ENCODE data around the gene SBF1. TPM values are rescaled to one million over a fixed set of nuclear protein-coding genes. Genes with fewer than 3 reads are reported as not detected.

Gene SBF1
- total RNA-seq, 4 donors from 2014 or later: 80.0 to 227 (median 128) TPM

DNA sequence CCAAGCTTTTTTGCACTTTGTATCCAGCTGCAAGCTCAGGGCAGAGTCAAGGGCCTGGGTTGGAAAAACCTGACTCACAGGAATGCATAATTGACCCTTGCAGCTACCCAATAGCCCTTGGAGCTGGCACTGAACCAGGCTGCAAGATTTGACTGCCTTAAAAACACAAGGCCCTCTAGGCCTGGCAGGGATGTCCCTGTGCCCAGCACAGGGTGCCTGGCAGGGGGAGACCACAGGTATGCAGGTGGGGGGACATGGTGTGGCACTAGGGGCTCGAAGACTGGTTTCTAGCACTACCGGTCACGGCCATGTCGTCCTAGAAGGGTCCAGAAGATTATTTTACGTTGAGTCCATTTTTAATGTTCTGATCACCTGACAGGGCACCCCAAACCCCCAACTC is 30.2 kb downstream of the SBF1 start:
- peaks cover 32 to 34% of the 10 kb centered on the region in 2 donors for H3K4me1 ChIP-seq
- WGBS, 2 donors: 40 to 42% methylated on average over 4 to 5 of the region's 5 CpGs
- intact Hi-C loops (cut with DNase I): no loop called here
- no peak overlapping the region for H3K4me3 ChIP-seq (replicated peaks in 1 of 3)
- peak overlapping the region; percentile 62 to 86 (median 77) for H3K27ac ChIP-seq
- no peaks in the 10 kb centered on the region for H3K9me3 ChIP-seq
- peak; percentile 98 to 99 for DNase-seq
- no peaks in the 10 kb centered on the region for H3K27me3 ChIP-seq
- no peak for TF ChIP-seq POLR2A (IDR thresholded peaks at IDR 0.05)
- TF ChIP-seq, protein P1, sequence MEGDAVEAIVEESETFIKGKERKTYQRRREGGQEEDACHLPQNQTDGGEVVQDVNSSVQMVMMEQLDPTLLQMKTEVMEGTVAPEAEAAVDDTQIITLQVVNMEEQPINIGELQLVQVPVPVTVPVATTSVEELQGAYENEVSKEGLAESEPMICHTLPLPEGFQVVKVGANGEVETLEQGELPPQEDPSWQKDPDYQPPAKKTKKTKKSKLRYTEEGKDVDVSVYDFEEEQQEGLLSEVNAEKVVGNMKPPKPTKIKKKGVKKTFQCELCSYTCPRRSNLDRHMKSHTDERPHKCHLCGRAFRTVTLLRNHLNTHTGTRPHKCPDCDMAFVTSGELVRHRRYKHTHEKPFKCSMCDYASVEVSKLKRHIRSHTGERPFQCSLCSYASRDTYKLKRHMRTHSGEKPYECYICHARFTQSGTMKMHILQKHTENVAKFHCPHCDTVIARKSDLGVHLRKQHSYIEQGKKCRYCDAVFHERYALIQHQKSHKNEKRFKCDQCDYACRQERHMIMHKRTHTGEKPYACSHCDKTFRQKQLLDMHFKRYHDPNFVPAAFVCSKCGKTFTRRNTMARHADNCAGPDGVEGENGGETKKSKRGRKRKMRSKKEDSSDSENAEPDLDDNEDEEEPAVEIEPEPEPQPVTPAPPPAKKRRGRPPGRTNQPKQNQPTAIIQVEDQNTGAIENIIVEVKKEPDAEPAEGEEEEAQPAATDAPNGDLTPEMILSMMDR (IDR thresholded peaks at IDR 0.05): no peak
- H3K36me3 ChIP-seq: peaks cover 36 to 41% of the 10 kb centered on the region in 2 donors

DNA sequence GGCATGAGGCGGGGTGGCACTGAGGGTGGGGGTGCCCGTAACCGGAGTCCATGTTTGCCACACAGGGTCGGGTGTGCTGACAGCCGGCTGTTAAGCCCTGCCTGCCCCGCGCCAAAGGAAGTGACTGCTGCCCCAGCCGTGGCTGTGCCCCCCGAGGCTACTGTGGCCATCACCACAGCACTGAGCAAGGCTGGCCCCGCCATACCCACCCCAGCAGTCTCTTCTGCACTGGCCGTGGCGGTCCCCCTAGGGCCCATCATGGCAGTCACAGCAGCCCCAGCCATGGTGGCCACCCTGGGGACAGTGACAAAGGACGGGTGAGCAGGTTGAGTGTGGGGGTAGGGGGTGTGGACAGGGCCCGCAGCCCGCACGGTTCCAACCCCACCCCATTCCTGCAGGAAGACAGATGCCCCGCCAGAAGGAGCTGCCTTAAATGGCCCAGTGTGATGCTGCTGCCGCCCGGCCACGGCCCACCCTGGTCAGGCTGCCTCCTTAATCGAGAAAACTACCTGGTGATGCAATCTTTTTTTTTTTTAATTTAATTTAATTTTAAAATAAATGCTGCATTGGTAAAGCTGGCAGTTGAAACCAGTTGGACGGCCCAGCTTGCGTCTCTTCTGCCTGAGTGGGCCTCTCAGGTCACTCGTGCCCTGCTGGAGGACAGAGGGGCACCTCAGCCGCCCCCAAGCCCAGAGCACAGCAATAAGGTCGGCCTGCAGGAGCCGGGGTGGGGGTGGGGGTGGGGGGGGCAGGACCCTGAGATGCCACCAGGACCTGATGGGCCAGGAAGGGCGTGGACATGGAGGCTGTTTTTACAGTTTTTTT is 30.8 kb downstream of the SBF1 start:
- peak; percentile 78 for DNase-seq
- Histone ChIP-seq H3K27me3 (no peaks in the 10 kb centered on the region), H3K36me3 (peaks cover 41% of the 10 kb centered on the region in 2 donors), H3K4me3 (replicated peaks in 1 of 3) (no peak overlapping the region), H3K27ac (peak overlapping the region; percentile 51 to 86 (median 77)), H3K9me3 (no peaks in the 10 kb centered on the region), H3K4me1 (peaks cover 32 to 34% of the 10 kb centered on the region in 2 donors)
- 30 to 47% methylated on average over 14 to 25 of the region's 28 CpGs for WGBS, 2 donors
- intact Hi-C loops (cut with DNase I): no loop called here
- TF ChIP-seq POLR2A (IDR thresholded peaks at IDR 0.05): no peak
- TF ChIP-seq, protein P1 (IDR thresholded peaks at IDR 0.05): no peak

DNA sequence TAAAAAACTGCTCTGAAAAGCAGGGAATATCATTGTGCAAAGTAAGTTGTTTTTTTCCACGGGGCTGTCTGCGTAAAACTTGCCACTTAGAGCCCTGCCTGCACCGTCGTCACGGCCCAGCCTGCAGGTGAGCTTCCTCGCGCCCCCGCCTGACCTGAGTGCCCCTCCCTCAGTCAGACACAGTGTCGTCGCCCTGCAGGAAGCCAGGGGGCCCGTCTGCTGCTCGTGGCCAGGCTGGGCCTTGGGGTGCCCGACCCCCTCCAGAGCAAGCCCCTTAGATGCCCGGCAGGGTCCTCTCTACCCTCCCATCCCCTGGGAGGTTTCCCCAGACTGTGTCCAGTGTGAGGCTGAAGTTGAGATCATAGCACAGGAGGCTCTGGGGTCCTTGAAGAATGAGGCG is 31.6 kb downstream of the SBF1 start:
- Histone ChIP-seq H3K27ac (peak overlapping the region; percentile 51 to 86 (median 77)), H3K27me3 (no peaks in the 10 kb centered on the region), H3K9me3 (no peaks in the 10 kb centered on the region), H3K36me3 (peaks cover 38 to 42% of the 10 kb centered on the region in 2 donors), H3K4me3 (replicated peaks in 1 of 3) (no peak overlapping the region), H3K4me1 (peaks cover 32 to 34% of the 10 kb centered on the region in 2 donors)
- WGBS, 2 donors: 59 to 73% methylated on average over 13 to 14 of the region's 15 CpGs
- intact Hi-C loops (cut with DNase I): no loop called here
- DNase-seq: peak; percentile 34 to 45
- TF ChIP-seq, protein P1 (IDR thresholded peaks at IDR 0.05): no peak
- no peak for TF ChIP-seq POLR2A (IDR thresholded peaks at IDR 0.05)

DNA sequence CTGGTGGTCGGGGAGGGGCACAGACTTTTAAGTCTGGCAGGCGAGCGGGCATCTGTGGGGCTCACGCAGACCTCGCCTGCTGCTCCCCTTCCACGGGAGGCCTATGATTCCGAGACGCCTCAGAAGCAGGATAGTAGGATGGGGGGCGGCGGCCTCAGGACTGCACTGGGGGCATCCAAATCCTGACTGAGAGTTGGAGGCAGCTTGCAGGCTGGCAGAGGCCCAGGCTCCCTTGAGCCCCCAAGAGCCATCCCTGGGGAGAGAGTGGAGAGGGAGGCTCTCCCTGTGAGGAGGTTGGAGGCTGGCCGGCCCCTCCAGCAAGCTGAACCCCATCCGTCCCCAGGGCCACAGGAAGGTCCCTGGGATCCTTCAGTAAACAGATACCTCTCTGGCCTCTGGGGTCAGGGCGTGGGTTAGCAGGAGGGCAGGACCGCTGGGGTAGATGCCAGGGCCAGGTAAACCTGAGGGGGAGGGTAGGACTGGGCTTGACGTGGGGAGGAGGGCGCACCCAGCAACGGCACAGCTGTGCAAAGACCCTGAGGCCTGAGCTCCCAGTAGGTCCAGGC is 33.3 kb downstream of the SBF1 start:
- Histone ChIP-seq H3K36me3 (peaks cover 30 to 35% of the 10 kb centered on the region in 2 donors), H3K27ac (no peak overlapping the region)
- TF ChIP-seq POLR2A (IDR thresholded peaks at IDR 0.05): no peak
- TF ChIP-seq, protein P1 (IDR thresholded peaks at IDR 0.05): no peak

More for the DNA sequence above, 33.3 kb downstream of the SBF1 start:
- Histone ChIP-seq H3K4me3 (replicated peaks in 1 of 3) (no peak overlapping the region), H3K9me3 (no peaks in the 10 kb centered on the region), H3K27me3 (no peaks in the 10 kb centered on the region), H3K4me1 (peaks cover 32 to 34% of the 10 kb centered on the region in 2 donors)
- WGBS, 2 donors: 89 to 93% methylated on average over 13 to 14 of the region's 17 CpGs
- intact Hi-C loops (cut with DNase I): no loop called here
- DNase-seq: no peak
